HepG2 (cell line): Measurements from ENCODE around the gene CAMKK1. TPM values are rescaled to one million over a fixed set of nuclear protein-coding genes. Genes with fewer than 3 reads are reported as not detected.

ENCODE experiments used
- GTF2F1 ChIP-seq: fragments of 150-350 bp; IDR thresholded peaks from 2 replicates; pipeline ENCODE4 v1.6.1; 2014; ENCODE audit warnings: low read length
- MTF1 ChIP-seq: sonication (generic); formaldehyde crosslinking; IDR thresholded peaks from 2 replicates; pipeline ENCODE4 v1.5.0; 2020; ENCODE audit warnings: missing genetic modification reagents
- NBN ChIP-seq: fragments of 450-650 bp; conservative IDR thresholded peaks from 2 replicates; pipeline ENCODE4 v1.6.1; 2017
- NFIB ChIP-seq: sonication (generic); formaldehyde crosslinking; IDR thresholded peaks from 2 replicates; pipeline ENCODE4 v1.9.0; 2021; ENCODE audit warnings: missing genetic modification reagents, mild to moderate bottlenecking, borderline replicate concordance
- PAWR ChIP-seq: sonication (generic); formaldehyde crosslinking; IDR thresholded peaks from 2 replicates; pipeline ENCODE4 v1.4.0; 2020; ENCODE audit warnings: missing genetic modification reagents, mild to moderate bottlenecking, borderline replicate concordance
- SMAD3 ChIP-seq: sonication (generic); formaldehyde crosslinking; IDR thresholded peaks from 2 replicates; pipeline ENCODE4 v1.4.0; 2020; ENCODE audit warnings: missing genetic modification reagents
- SOX6 ChIP-seq, 2 experiments: fragments of 450-650 bp in 1 of 2; sonication (generic) in 1 of 2; formaldehyde crosslinking in 1 of 2; IDR thresholded peaks; 2 replicates each; pipeline versions ENCODE4 v1.4.0 to v1.6.1; 2017 to 2020; ENCODE audit warnings: antibody characterized with exemption in 1 of 2, mild to moderate bottlenecking in 1 of 2, missing genetic modification reagents in 1 of 2
- STAT5B ChIP-seq: sonication (generic); formaldehyde crosslinking; IDR thresholded peaks from 2 replicates; pipeline ENCODE4 v1.4.0; 2020; ENCODE audit warnings: missing genetic modification reagents
- ZEB1 ChIP-seq: IDR thresholded peaks from 2 replicates; pipeline ENCODE4 v1.6.1; 2012; ENCODE audit warnings: mild to moderate bottlenecking, low read depth, inconsistent platforms; ENCODE audit not compliant: insufficient replicate concordance
- ZNF34 ChIP-seq: sonication (generic); formaldehyde crosslinking; IDR thresholded peaks from 2 replicates; pipeline ENCODE4 v1.4.0; 2020; ENCODE audit warnings: mild to moderate bottlenecking, missing genetic modification reagents, borderline replicate concordance
- ZNF557 ChIP-seq: sonication (generic); formaldehyde crosslinking; IDR thresholded peaks from 2 replicates; pipeline ENCODE4 v1.4.0; 2020; ENCODE audit warnings: missing genetic modification reagents
- ZNF619 ChIP-seq: sonication (generic); formaldehyde crosslinking; IDR thresholded peaks from 2 replicates; pipeline ENCODE4 v1.4.0; 2020; ENCODE audit warnings: mild to moderate bottlenecking, missing genetic modification reagents
- polyA plus RNA-seq, 8 experiments: library from polyadenylated mRNA; depleted of rRNA in 3 of 8; stranded (reverse) in 7 of 8; unstranded in 1 of 8; fragments of >200 nt; fragmentation: Illumina TruSeq in 4 of 8; extraction: Trizol in 4 of 8; gene quantifications; 2 replicates each; pipeline versions ENCODE4 v1.2.1 to v1.2.3, GENCODE V29; 2011 to 2016; ENCODE audit warnings: low read depth in 4 of 8, missing spikeins in 1 of 8, mixed read lengths in 1 of 8; ENCODE audit not compliant: insufficient read depth in 1 of 8
- total RNA-seq, 5 experiments: library from RNA; depleted of rRNA; stranded (reverse); fragments of >200 nt; fragmentation: Illumina TruSeq; extraction: Trizol; gene quantifications; 2 replicates each; pipeline ENCODE4 v1.2.3, GENCODE V29; 2016; ENCODE audit warnings: low read depth in 1 of 5
- TF ChIP-seq, protein P1 (sequence below), 2 experiments: sonication (generic) in 1 of 2; formaldehyde crosslinking in 1 of 2; IDR thresholded peaks; 2 replicates each; pipeline versions ENCODE4 v1.6.1 to v1.9.0; 2014 to 2022; ENCODE audit warnings: antibody characterized with exemption in 1 of 2, borderline replicate concordance in 1 of 2, inconsistent platforms in 1 of 2, low read depth in 1 of 2, missing genetic modification reagents in 1 of 2
- TF ChIP-seq, protein P2 (sequence below): sonication (generic); formaldehyde crosslinking; IDR thresholded peaks from 2 replicates; pipeline ENCODE4 v1.5.0; 2020; ENCODE audit warnings: missing genetic modification reagents
- TF ChIP-seq, protein P3 (sequence below): sonication (generic); formaldehyde crosslinking; IDR thresholded peaks from 2 replicates; pipeline ENCODE4 v1.4.0; 2020; ENCODE audit warnings: missing genetic modification reagents
- TF ChIP-seq, protein P4 (sequence below): IDR thresholded peaks from 2 replicates; pipeline ENCODE4 v1.6.1; 2012; ENCODE audit warnings: low read depth, low read length, improper control_type of control experiment

CAMKK1 gene
- total and polyA plus RNA-seq, 2 of the 13 experiments (the other 11 are each of a cell fraction or from before 2014, with no cell fraction given): 1.5 to 1.6 TPM

DNA sequence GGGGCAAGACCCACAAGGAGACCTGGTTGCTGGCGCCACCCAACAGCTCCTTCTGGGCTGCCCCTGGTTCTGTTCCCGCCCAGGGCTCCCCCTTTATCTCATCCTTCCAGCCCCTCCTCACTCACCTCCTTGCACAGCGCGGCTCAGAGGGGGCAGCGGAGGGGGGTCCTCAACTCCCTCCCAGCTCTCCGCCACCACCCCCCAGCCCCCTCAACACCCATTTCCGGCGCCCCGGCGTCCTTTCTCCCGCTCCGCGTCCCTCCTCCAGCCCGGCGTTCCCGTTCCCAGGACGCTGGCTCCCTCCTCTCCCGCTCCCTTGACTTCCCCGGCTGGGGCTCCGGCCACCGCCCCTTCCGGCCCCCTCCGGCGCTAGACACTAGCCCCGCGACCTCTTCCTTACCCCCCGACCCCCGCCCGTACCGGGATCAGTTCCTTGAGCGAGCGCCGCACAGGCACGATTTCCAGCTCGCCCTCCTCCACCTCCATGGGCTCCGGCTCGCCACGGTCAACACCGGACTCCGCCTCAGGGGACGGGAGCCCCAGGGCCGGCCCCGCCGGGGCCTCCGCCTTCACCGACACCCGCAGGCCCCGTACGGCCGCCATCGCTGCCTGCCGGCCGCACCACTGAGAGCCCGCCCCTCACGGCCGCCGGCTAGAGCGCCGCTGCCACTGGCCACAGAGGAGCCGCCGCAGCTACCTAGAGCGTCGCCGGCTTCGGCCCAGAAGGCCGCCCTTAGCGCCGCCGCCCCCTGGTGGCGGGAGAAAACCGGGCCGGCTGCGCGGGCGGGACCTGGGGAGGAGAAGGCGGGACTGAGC is 47.0 kb downstream of the CAMKK1 start, which contains the start of gene NCBP3 (continued):
- TF ChIP-seq, protein P1, sequence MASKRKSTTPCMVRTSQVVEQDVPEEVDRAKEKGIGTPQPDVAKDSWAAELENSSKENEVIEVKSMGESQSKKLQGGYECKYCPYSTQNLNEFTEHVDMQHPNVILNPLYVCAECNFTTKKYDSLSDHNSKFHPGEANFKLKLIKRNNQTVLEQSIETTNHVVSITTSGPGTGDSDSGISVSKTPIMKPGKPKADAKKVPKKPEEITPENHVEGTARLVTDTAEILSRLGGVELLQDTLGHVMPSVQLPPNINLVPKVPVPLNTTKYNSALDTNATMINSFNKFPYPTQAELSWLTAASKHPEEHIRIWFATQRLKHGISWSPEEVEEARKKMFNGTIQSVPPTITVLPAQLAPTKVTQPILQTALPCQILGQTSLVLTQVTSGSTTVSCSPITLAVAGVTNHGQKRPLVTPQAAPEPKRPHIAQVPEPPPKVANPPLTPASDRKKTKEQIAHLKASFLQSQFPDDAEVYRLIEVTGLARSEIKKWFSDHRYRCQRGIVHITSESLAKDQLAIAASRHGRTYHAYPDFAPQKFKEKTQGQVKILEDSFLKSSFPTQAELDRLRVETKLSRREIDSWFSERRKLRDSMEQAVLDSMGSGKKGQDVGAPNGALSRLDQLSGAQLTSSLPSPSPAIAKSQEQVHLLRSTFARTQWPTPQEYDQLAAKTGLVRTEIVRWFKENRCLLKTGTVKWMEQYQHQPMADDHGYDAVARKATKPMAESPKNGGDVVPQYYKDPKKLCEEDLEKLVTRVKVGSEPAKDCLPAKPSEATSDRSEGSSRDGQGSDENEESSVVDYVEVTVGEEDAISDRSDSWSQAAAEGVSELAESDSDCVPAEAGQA (IDR thresholded peaks at IDR 0.05; ENCODE audit: low read depth): 0 out of 2 replicates have a peak, but pooled peaks have one; percentile 31
- TF ChIP-seq, protein P1 (CRISPR knock-in tag; IDR thresholded peaks at IDR 0.05; ENCODE audit: borderline replicate concordance): no peak
- no peak for TF ChIP-seq MTF1 (CRISPR knock-in tag)
- TF ChIP-seq NBN: no peak
- TF ChIP-seq SMAD3 (CRISPR knock-in tag): peak; percentile 80; the same call in 1 of the 2 replicates
- no peak for TF ChIP-seq ZNF557
- TF ChIP-seq, protein P2, sequence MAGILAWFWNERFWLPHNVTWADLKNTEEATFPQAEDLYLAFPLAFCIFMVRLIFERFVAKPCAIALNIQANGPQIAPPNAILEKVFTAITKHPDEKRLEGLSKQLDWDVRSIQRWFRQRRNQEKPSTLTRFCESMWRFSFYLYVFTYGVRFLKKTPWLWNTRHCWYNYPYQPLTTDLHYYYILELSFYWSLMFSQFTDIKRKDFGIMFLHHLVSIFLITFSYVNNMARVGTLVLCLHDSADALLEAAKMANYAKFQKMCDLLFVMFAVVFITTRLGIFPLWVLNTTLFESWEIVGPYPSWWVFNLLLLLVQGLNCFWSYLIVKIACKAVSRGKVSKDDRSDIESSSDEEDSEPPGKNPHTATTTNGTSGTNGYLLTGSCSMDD: no peak
- TF ChIP-seq, protein P3, sequence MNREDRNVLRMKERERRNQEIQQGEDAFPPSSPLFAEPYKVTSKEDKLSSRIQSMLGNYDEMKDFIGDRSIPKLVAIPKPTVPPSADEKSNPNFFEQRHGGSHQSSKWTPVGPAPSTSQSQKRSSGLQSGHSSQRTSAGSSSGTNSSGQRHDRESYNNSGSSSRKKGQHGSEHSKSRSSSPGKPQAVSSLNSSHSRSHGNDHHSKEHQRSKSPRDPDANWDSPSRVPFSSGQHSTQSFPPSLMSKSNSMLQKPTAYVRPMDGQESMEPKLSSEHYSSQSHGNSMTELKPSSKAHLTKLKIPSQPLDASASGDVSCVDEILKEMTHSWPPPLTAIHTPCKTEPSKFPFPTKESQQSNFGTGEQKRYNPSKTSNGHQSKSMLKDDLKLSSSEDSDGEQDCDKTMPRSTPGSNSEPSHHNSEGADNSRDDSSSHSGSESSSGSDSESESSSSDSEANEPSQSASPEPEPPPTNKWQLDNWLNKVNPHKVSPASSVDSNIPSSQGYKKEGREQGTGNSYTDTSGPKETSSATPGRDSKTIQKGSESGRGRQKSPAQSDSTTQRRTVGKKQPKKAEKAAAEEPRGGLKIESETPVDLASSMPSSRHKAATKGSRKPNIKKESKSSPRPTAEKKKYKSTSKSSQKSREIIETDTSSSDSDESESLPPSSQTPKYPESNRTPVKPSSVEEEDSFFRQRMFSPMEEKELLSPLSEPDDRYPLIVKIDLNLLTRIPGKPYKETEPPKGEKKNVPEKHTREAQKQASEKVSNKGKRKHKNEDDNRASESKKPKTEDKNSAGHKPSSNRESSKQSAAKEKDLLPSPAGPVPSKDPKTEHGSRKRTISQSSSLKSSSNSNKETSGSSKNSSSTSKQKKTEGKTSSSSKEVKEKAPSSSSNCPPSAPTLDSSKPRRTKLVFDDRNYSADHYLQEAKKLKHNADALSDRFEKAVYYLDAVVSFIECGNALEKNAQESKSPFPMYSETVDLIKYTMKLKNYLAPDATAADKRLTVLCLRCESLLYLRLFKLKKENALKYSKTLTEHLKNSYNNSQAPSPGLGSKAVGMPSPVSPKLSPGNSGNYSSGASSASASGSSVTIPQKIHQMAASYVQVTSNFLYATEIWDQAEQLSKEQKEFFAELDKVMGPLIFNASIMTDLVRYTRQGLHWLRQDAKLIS: no peak
- peak; percentile 98 for TF ChIP-seq ZNF34 (CRISPR knock-in tag)
- TF ChIP-seq, protein P4, sequence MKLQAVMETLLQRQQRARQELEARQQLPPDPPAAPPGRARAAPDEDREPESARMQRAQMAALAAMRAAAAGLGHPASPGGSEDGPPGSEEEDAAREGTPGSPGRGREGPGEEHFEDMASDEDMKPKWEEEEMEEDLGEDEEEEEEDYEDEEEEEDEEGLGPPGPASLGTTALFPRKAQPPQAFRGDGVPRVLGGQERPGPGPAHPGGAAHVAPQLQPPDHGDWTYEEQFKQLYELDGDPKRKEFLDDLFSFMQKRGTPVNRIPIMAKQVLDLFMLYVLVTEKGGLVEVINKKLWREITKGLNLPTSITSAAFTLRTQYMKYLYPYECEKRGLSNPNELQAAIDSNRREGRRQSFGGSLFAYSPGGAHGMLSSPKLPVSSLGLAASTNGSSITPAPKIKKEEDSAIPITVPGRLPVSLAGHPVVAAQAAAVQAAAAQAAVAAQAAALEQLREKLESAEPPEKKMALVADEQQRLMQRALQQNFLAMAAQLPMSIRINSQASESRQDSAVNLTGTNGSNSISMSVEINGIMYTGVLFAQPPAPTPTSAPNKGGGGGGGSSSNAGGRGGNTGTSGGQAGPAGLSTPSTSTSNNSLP: no peak; the same call in 1 of the 2 replicates
- peak; percentile 35; the same call in 1 of the 2 replicates for TF ChIP-seq ZNF619 (CRISPR knock-in tag)
- no peak for TF ChIP-seq ZEB1
- no peak for TF ChIP-seq PAWR (CRISPR knock-in tag)
- TF ChIP-seq NFIB (CRISPR knock-in tag): no peak
- no peak for TF ChIP-seq SOX6 (IDR thresholded peaks at IDR 0.05)
- TF ChIP-seq SOX6 (CRISPR knock-in tag; IDR thresholded peaks at IDR 0.05): peak; percentile 34; the same call in 1 of the 2 replicates
- TF ChIP-seq STAT5B: no peak
- no peak for TF ChIP-seq GTF2F1
